ENCODE measurements around the gene ERFL. TPM values are rescaled to one million over a fixed set of nuclear protein-coding genes. Genes with fewer than 3 reads are reported as not detected.

The ERFL gene
- total and polyA plus RNA-seq, 2 experiments from 2014 or later: 0.69 TPM; not detected in 1

- TF ChIP-seq, protein P1, sequence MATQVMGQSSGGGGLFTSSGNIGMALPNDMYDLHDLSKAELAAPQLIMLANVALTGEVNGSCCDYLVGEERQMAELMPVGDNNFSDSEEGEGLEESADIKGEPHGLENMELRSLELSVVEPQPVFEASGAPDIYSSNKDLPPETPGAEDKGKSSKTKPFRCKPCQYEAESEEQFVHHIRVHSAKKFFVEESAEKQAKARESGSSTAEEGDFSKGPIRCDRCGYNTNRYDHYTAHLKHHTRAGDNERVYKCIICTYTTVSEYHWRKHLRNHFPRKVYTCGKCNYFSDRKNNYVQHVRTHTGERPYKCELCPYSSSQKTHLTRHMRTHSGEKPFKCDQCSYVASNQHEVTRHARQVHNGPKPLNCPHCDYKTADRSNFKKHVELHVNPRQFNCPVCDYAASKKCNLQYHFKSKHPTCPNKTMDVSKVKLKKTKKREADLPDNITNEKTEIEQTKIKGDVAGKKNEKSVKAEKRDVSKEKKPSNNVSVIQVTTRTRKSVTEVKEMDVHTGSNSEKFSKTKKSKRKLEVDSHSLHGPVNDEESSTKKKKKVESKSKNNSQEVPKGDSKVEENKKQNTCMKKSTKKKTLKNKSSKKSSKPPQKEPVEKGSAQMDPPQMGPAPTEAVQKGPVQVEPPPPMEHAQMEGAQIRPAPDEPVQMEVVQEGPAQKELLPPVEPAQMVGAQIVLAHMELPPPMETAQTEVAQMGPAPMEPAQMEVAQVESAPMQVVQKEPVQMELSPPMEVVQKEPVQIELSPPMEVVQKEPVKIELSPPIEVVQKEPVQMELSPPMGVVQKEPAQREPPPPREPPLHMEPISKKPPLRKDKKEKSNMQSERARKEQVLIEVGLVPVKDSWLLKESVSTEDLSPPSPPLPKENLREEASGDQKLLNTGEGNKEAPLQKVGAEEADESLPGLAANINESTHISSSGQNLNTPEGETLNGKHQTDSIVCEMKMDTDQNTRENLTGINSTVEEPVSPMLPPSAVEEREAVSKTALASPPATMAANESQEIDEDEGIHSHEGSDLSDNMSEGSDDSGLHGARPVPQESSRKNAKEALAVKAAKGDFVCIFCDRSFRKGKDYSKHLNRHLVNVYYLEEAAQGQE (IDR thresholded peaks at IDR 0.05; ENCODE audit: unreplicated experiment): no peak
- no peak for TF ChIP-seq ZNF114 (CRISPR knock-in tag; IDR thresholded peaks at IDR 0.05)
- TF ChIP-seq NANOG (IDR thresholded peaks at IDR 0.05; ENCODE audit: borderline replicate concordance): no peak
- no peak for TF ChIP-seq ZNF331 (CRISPR knock-in tag; IDR thresholded peaks at IDR 0.05; ENCODE audit: low read depth)
- TF ChIP-seq STAT1 (IDR thresholded peaks at IDR 0.05; ENCODE audit: unreplicated experiment): no peak
- no peak for TF ChIP-seq CTCF (conservative IDR thresholded peaks at IDR 0.05; ENCODE audit: low read depth in 2 of 2)
- no peak for TF ChIP-seq POLR2AphosphoS5 (IDR thresholded peaks at IDR 0.05; ENCODE audit: low read depth)
- no peak for TF ChIP-seq EZH2 (IDR thresholded peaks at IDR 0.05; ENCODE audit: low read depth, unreplicated experiment)
Observed at GRCh38 chr19:41968751-41969595, 40.7 kb upstream of the ERFL start (continued).

- H3K27ac ChIP-seq (ENCODE audit: low read depth): no peak overlapping the region
- H2AFZ ChIP-seq: no peak overlapping the region
- no peaks in the 10 kb centered on the region; the same call in 1 of the 2 replicates for H3K36me3 ChIP-seq (ENCODE audit: insufficient read depth)
- H3K9me3 Mint-ChIP-seq: no peaks in the 10 kb centered on the region; the same call in 2 of the 3 replicates
- no peaks in the 10 kb centered on the region for H3K4me1 ChIP-seq (ENCODE audit: insufficient read depth)
- H4K20me1 ChIP-seq (replicated peaks; ENCODE audit: insufficient read depth): no peaks in the 10 kb centered on the region; the same call in 1 of the 2 replicates
- H3K27ac Mint-ChIP-seq: no peak overlapping the region
- H3K27me3 Mint-ChIP-seq (ENCODE audit: insufficient read depth, low read depth, poor library complexity): peaks cover 14% of the 10 kb centered on the region
- no peak overlapping the region for H3K4me3 ChIP-seq
- H3K79me2 ChIP-seq (replicated peaks; ENCODE audit: insufficient read depth): no peaks in the 10 kb centered on the region
- H3K4me2 ChIP-seq: no peak overlapping the region
- H3K4me1 Mint-ChIP-seq: peaks cover 3% of the 10 kb centered on the region; the same call in 2 of the 3 replicates
- H3K4me3 Mint-ChIP-seq: no peak overlapping the region
- ATAC-seq (no peak), DNase-seq (ENCODE audit: low spot score) (no peak)
- peaks cover 10% of the 10 kb centered on the region; the same call in 1 of the 3 replicates for H3K36me3 Mint-ChIP-seq (ENCODE audit: low read depth)
- H3K9me2 ChIP-seq (ENCODE audit: insufficient read depth): no peaks in the 10 kb centered on the region
- H3F3A ChIP-seq (replicated peaks; ENCODE audit: low read depth): 0 out of 2 replicates have a peak, but pooled peaks cover 6% of the 10 kb centered on the region
- no peaks in the 10 kb centered on the region for H3K27me3 ChIP-seq (ENCODE audit: insufficient read depth)
- TF ChIP-seq ZNF114 (CRISPR knock-in tag; IDR thresholded peaks at IDR 0.05): no peak
- TF ChIP-seq, protein P2, sequence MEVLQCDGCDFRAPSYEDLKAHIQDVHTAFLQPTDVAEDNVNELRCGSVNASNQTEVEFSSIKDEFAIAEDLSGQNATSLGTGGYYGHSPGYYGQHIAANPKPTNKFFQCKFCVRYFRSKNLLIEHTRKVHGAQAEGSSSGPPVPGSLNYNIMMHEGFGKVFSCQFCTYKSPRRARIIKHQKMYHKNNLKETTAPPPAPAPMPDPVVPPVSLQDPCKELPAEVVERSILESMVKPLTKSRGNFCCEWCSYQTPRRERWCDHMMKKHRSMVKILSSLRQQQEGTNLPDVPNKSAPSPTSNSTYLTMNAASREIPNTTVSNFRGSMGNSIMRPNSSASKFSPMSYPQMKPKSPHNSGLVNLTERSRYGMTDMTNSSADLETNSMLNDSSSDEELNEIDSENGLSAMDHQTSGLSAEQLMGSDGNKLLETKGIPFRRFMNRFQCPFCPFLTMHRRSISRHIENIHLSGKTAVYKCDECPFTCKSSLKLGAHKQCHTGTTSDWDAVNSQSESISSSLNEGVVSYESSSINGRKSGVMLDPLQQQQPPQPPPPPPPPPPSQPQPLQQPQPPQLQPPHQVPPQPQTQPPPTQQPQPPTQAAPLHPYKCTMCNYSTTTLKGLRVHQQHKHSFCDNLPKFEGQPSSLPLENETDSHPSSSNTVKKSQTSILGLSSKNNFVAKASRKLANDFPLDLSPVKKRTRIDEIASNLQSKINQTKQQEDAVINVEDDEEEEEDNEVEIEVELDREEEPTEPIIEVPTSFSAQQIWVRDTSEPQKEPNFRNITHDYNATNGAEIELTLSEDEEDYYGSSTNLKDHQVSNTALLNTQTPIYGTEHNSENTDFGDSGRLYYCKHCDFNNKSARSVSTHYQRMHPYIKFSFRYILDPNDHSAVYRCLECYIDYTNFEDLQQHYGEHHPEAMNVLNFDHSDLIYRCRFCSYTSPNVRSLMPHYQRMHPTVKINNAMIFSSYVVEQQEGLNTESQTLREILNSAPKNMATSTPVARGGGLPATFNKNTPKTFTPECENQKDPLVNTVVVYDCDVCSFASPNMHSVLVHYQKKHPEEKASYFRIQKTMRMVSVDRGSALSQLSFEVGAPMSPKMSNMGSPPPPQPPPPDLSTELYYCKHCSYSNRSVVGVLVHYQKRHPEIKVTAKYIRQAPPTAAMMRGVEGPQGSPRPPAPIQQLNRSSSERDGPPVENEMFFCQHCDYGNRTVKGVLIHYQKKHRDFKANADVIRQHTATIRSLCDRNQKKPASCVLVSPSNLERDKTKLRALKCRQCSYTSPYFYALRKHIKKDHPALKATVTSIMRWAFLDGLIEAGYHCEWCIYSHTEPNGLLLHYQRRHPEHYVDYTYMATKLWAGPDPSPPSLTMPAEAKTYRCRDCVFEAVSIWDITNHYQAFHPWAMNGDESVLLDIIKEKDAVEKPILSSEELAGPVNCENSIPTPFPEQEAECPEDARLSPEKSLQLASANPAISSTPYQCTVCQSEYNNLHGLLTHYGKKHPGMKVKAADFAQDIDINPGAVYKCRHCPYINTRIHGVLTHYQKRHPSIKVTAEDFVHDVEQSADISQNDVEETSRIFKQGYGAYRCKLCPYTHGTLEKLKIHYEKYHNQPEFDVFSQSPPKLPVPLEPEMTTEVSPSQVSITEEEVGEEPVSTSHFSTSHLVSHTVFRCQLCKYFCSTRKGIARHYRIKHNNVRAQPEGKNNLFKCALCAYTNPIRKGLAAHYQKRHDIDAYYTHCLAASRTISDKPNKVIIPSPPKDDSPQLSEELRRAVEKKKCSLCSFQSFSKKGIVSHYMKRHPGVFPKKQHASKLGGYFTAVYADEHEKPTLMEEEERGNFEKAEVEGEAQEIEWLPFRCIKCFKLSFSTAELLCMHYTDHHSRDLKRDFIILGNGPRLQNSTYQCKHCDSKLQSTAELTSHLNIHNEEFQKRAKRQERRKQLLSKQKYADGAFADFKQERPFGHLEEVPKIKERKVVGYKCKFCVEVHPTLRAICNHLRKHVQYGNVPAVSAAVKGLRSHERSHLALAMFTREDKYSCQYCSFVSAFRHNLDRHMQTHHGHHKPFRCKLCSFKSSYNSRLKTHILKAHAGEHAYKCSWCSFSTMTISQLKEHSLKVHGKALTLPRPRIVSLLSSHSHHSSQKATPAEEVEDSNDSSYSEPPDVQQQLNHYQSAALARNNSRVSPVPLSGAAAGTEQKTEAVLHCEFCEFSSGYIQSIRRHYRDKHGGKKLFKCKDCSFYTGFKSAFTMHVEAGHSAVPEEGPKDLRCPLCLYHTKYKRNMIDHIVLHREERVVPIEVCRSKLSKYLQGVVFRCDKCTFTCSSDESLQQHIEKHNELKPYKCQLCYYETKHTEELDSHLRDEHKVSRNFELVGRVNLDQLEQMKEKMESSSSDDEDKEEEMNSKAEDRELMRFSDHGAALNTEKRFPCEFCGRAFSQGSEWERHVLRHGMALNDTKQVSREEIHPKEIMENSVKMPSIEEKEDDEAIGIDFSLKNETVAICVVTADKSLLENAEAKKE (CRISPR knock-in tag; IDR thresholded peaks at IDR 0.05): no peak
- TF ChIP-seq CREB1 (CRISPR knock-in tag; IDR thresholded peaks at IDR 0.05; ENCODE audit: low read depth): no peak
- TF ChIP-seq EZH2phosphoT487 (IDR thresholded peaks at IDR 0.05; ENCODE audit: unreplicated experiment): no peak
- no peak for TF ChIP-seq POLR2AphosphoS5 (IDR thresholded peaks at IDR 0.05; ENCODE audit: low read depth)
- TF ChIP-seq JUNB (IDR thresholded peaks at IDR 0.05; ENCODE audit: unreplicated experiment): no peak
Observed at GRCh38 chr19:41967054-41967783, 39.0 kb upstream of the ERFL start.

Data from GM23338 (cell line).